OCI-M1 (cell line): ENCODE measurements around the gene TVP23A.
"Not testable (repeated sequence)": the region's sequence is repeated elsewhere in the genome, so short reads cannot be mapped to it uniquely, and the experiment has no call there.

Source experiments
- DNase-seq: peaks from one replicate; lab custom pipeline; 2025; lab: John Stamatoyannopoulos, UW

TVP23A gene

DNA sequence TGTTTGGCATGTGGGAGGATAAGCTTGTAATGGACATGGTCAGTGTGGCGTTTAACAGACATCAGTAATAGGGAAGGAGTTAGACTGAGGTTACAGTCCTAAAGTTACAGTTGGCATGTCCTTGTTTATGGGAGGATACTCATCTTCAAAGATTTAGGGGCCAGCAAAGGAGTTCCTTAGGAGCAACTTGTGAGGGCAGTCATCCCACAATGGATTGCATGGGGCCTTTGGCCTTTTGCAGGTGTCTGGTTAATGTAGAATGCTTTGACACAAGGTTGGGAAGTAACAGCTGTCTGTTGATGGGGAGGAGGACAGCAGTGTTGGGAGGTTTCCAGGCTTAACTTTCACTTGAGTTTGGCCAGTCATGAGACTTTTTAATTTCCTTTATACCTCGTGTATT, 72.8 kb downstream of the TVP23A start:
- DNase-seq = no peak

DNA sequence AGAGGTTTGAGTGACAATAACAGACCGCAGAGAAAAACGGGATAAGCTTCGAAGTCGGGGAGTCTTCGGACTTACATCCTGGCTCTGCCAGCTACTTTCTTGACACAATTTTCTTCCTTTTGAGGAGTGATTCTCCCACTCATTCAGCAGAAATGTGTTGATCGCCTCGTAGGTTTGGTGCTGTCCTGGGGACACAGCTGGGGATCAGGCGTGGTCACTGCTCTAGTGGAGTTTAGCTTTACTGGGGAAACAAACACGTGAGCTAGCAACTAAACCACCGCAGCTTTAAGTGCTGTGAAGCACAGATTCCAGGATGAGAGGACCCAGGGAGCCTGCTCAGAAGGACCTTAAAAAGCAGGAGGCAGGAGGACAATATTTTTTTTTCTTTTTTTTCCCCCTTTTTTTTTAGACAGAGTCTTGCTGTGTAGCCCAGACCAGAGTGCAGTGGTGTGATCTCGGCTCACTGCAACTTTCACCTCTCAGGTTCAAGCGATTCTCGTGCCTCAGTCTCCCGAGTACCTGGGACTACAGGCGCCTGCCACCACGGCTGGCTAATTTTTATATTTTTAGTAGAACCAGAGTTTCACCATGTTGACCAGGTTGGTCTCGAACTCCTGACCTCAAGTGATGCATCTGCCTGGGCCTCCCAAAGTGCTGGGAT, 74.1 kb downstream of the TVP23A start:
- DNase-seq = no peak

DNA sequence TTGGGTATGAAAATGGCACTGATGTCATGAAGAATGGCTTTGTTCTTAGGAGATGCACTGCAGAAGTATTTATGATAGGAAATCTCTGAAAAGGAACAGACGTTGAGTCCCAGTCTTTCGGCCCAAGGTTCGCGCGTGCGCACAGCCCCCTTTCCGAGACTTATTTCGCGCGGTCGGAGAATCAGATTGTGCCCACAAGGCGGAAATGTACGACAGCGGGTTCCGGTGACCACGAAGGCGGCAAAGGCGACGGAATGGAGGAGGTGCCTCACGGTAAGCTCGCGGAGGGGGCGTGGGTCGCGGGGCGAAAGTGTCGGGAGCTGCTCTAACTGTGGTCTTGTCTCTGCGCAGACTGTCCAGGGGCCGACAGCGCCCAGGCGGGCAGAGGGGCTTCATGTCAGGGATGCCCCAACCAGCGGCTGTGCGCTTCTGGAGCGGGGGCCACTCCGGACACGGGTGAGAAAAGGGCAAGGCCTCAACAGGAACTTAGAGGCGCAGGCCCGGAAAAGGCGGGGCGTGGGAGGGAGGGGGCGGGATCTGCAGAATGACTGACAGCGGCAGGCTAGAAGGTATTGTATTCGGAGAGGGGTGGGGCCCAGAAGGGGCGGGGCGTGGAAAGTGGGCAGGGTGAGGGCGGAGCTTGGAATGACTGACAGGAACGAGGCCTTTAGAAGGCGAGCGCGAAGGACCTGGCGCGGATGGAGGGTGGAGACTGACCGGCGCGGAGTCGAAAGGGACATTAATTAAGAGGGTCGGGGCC, 74.8 kb downstream of the TVP23A start, which contains the start of gene NUBP1:
TSS of gene NUBP1 (plus strand) at position 233 of the 760 bp plus-strand sequence. CDS start at position 255, 22 bp downstream.
- DNase-seq = peak; percentile 99

DNA sequence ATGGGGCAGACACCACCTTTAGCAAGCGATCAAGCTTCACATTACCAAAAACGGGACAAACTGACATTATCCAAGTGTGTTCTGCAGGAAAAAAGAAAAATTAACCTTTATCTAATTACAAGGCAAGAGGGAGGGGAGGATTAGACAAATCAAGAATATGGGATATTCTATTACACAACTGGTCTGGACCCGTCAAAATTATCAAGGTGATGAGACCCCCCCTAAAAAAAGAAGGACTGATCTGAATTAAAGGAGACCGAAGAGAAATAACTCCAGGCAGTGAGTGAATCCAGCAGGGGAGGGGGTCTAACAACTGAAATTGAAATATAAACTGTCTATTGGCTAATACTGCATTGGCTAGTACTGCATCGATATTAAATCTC, 75.4 kb downstream of the TVP23A start:
- no peak for DNase-seq

DNA sequence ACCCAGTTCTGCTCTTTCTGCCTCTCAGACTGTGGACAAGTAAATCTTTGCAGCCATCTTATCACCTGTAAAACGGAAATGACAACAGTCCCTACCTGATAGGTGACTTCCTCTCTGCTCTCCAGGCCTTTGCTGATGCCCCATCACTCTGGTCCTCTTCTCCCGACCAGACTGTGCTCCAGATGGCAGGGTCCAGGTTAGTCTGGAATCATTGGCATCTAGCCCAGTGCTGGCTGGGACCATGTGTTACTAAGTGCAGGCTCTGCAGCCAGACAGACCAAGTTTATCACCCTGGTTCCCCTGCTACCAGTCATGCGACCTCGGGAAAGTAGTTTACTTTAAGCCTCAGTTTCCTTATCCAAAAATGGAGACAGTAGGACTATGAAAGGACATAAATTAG, 76.8 kb downstream of the TVP23A start:
- DNase-seq = no peak

DNA sequence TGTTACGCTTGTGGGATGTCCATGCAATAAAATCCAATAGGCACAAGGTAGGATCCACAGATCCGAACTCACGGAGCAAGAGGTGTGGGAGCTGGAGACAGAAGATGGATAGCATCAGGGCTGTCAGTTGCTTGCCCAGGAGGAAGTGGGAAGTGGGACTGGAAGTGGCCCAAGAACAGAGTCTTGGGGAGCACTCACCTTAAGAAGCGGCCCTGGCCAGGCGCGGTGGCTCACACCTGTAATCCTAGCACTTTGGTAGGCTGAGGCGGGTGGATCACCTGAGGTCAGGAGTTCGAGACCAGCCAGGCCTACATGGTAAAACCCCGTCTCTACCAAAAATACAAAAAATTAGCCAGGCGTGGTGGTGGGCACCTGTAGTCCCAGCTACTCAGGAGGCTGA, 77.3 kb downstream of the TVP23A start:
- DNase-seq = not testable (repeated sequence)

DNA sequence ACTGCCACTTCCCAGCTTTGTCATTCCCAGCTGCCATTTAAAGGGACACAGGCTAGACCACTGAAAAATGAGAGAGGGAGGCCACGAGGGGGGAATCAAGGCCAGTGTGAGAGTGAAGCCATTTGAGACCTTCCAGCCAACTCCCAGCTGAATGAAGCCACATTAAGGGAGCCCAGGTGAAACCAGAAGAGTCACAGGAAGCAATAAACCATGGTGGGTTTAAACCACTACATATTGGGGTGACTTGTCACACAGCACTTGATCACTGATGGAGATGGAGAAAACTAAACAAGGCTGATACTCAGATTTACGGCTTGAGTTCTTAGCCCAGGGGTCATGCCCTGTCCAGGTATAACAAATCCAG, 77.8 kb downstream of the TVP23A start:
- DNase-seq = no peak

DNA sequence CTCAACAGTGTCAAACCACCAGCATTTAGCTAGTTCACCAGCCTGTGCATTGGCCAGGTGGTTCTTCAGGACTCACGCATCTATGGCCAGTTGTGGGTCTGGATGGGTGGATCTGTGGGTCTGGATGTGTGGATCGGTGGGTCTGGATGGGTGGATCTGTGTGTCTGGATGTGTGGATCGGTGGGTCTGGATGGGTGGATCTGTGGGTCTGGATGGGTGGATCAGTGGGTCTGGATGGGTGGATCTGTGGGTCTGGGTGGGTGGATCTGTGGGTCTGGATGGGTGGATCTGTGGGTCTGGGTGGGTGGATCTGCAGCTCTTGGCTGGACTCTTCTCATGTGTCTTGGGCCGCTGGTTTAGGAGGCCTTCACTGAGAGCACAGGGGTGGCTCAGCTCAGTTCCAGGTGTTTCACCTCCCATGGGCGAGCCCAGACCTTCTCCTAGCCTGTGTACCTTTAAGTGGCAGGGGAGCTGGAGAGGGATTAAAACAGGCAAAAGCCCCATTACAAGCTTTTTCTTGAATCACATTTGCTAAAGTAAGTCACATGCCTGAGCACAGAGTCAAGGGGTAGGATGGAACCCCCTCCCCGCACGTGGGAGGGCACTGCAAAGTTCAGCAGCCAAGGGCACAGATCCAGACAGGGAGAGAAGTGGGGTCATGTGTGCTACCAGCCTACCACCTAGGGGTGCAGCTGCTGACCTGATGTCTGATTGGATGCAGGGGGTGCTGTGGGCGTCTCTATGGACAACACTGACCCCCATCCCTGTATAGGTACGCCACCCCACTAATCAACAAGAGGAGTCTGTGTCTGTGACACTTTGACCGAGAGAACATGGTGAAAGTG, 78.4 kb downstream of the TVP23A start:
- no peak for DNase-seq

DNA sequence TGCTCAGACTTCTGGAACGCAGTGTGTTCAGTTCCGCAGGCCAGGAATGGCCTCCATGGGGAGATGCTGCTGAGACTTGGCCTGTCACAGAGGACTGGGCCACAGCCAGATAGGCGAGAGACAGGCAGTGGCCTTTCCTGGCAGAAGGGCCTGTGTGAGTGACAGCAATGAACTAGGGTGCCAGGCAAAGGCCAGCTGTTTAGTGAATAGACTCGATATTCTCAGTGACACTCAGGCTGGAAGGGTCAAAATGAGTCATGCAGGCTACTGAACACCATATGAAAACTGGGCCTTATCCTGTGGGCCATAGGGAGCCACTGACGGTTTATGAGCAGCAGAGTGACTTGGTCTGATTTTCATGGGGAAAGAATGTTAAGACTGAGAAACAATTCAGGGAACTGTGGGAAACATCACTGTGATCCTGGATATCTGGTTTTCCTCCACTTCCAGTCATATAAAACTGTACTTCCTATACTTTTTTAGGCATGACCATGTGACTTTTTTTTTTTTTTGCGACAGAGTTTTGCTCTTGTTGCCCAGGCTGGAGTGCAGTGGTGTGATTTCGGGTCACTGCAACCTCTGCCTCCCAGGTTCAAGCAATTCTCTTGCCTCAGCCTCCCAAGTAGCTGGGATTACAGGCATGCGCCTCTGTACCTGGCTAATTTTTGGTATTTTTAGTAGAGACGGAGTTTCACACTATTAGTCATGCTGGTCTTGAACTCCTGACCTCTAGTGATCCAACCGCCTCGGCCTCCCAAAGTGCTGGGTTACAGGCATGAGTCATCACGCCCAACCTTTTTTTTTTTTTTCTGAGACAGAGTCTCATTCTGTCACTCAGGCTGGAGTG, 80.1 kb downstream of the TVP23A start:
- DNase-seq = peak; percentile 66

DNA sequence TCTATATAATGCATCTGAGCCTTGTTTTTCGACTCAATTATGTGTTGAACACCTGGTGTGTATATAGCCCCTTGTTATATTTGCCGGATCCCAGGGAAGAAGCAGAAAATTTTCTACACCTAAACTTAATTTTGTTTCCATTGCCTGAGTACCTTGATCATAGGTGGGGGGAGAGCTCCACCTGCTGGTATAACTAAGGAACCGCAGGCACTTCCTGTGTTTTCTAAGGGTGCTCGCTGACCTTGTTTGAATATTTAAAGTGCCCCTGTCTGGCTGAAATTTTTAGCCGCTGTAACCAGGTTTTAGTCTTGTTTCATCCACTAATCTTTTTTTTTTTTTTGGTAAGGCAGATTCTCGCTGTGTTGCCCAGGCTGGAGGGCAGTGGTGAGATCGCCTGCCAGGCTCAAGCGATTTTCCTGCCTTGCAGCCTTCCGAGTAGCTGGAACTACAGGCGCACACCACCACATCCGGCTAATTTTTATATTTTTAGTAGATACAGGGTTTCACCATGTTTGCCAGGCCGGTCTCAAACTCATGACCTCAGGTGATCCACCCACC, 81.4 kb downstream of the TVP23A start:
- peak; percentile 87 for DNase-seq

DNA sequence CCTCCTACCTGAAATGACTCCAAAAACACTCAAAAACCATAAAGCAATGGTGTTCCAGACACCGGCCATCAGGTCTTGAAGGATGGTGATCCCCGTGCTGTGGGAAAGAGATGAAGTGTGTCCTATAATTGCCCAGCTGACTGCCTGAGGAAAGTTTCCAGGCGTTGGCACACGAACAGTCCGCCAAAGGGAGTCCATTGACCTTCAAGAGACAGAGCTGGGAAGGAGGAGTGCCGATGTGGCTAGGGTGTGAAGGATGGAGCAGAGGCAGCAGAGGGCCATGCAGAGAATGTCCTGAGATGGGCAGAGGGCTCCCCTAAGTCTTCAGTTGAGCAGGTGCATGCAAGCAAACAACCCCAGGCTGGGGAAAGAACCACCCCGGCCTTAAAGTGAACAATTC, 86.8 kb downstream of the TVP23A start:
- DNase-seq = no peak

DNA sequence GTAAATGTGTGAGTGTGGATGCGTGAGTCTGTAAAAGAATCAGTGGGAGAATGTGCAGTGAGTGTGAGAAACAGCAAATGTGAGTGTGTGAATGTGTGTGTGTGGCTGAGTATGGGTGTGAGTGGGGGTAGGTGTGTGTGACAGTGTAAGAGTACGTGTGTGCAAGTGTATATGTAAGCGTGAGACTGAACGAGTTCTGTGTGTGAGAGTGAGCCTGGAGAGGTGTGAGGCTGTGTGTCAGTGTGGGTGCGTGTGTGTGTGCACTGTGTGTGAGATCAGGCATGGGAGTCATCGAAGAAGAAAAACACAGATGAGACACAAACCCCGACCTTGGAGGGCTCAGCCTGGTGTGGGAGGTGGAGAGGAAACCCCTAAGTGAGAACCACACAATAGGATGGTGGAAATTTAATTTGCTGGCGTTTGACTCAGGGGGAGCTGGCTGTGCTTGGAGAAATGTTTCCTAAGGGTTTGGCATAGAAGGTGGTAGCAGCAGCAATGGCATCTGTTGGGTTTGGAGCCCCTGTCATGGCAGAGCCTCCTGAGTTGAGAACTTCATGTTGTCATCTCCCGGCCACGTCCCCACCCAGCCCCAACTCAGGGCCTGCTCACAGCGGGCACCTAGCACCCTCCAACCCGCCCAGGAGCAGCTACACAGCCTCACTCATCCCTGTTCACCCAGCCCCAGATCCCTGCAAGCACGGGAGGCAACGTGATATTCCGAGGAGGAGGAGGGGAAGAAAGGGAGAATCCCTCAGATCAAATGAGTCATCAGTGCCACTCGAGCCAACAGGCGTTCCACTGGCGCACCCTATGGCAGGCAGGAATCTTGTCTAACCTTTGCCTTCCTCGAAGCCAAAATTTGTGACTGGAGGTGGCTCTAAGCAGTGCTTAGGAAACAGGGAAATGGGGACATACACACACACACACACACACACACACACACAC, 89.2 kb downstream of the TVP23A start:
- DNase-seq = no peak

DNA sequence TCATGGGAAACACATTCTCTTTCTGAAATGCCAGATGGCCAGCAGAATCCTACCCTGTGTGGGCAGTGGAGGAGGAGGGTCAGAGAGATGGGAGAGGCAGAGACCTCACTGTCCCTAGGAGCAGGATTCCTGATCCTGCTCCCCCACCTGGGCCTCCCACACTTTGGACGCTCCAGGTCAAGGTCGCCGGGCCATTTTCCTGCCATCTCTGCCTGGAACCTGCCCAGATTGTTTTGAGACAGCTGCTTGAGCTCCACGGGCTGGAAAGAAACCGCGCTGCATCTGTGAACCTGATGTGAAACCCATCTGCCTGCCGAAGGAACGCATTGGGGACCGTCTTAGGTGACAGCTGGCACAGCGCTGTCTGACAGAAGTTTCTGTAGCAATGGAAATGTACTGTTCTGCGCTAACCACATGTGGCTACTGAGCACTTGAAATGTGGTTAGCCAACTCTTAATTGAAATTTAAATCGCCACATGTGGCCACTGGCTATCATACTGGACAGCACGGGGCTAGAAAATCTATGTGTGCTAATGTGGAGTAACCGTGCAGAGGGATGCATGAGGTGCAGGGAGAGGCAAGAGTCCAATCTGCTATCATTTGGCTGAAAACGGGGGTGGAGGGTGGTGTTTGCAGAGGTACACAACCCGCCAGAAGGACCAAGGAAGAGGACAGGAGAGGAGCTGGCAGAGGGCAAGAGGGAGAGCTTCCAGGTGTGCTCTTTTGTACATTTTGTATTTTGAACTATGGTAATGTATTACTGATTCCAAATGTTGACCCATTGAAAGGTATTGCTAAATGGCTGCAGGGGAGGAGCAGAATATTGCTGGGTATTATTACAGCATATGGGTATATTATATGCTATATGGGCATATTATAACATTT, 90.3 kb downstream of the TVP23A start:
- DNase-seq = no peak
